Endothelial cell (in vitro differentiated cells): ENCODE data around the gene REXO4. TPM values are rescaled to one million over a fixed set of nuclear protein-coding genes. Genes with fewer than 3 reads are reported as not detected.

Experiments
- DNase-seq: peaks from one replicate; pipeline ENCODE4 v3.0.0; 2021; ENCODE audit warnings: low spot score
- H3K27ac Mint-ChIP-seq: one replicate; pipeline ENCODE4 v1.8.0; 2021; ENCODE audit warnings: mixed read lengths, inconsistent platforms; ENCODE audit not compliant: unreplicated experiment
- H3K27me3 Mint-ChIP-seq: one replicate; pipeline ENCODE4 v1.8.0; 2021; ENCODE audit warnings: mild to moderate bottlenecking, moderate library complexity, mixed read lengths, inconsistent platforms; ENCODE audit not compliant: unreplicated experiment
- H3K36me3 Mint-ChIP-seq: one replicate; pipeline ENCODE4 v1.8.0; 2021; ENCODE audit warnings: mild to moderate bottlenecking, low read depth, mixed read lengths, inconsistent platforms; ENCODE audit not compliant: unreplicated experiment
- H3K4me1 Mint-ChIP-seq: one replicate; pipeline ENCODE4 v1.8.0; 2021; ENCODE audit warnings: mild to moderate bottlenecking, mixed read lengths, inconsistent platforms; ENCODE audit not compliant: unreplicated experiment
- H3K4me3 Mint-ChIP-seq: one replicate; pipeline ENCODE4 v1.8.0; 2021; ENCODE audit warnings: mild to moderate bottlenecking, mixed read lengths, inconsistent platforms; ENCODE audit not compliant: unreplicated experiment
- H3K9me3 Mint-ChIP-seq: one replicate; pipeline ENCODE4 v1.8.0; 2021; ENCODE audit warnings: mixed read lengths, inconsistent platforms; ENCODE audit not compliant: unreplicated experiment
- total RNA-seq: library from RNA; stranded (reverse); fragmentation: NEBNext Ultra II Directional; extraction: Animal tissue kit (Norgen Biotek cat#: 25700); gene quantifications from one replicate; pipeline ENCODE4 v1.2.1, GENCODE V29; 2021; ENCODE audit not compliant: unreplicated experiment
- TF ChIP-seq, protein P1 (sequence below): fragments of 200-600 bp; sonication (generic); IDR thresholded peaks from one replicate; pipeline ENCODE4 v1.5.0; 2021; ENCODE audit warnings: antibody characterized with exemption; ENCODE audit not compliant: unreplicated experiment

The REXO4 gene
- total RNA-seq, 1 donor from 2014 or later, result 30.9 TPM

DNA sequence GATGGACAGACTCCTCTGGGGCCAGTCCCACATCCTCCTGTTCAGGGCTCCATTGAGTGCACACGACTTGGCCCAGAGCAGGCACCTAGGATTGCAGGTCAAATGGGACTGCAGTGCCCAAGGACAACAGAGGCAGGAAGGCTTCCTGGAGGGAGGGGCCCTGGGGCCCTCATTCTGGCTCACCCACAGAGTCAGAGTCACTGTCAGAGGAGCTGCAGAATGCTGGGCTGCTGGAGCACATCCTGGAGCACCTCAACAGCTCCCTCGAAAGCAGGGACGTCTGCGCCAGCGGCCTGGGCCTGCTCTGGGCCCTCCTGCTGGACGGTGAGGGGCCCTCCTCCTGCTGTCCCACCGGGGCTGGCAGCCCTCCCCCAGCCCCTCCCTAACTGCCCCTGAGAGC lies 15.1 kb downstream of the REXO4 start:
- Mint-ChIP-seq H3K4me1 (no peaks in the 10 kb centered on the region), H3K36me3 (peaks cover 25% of the 10 kb centered on the region), H3K27me3 (peaks cover 7% of the 10 kb centered on the region), H3K9me3 (no peaks in the 10 kb centered on the region), H3K4me3 (no peak overlapping the region), H3K27ac (no peak overlapping the region)
- DNase-seq, result no peak
- TF ChIP-seq, protein P1, sequence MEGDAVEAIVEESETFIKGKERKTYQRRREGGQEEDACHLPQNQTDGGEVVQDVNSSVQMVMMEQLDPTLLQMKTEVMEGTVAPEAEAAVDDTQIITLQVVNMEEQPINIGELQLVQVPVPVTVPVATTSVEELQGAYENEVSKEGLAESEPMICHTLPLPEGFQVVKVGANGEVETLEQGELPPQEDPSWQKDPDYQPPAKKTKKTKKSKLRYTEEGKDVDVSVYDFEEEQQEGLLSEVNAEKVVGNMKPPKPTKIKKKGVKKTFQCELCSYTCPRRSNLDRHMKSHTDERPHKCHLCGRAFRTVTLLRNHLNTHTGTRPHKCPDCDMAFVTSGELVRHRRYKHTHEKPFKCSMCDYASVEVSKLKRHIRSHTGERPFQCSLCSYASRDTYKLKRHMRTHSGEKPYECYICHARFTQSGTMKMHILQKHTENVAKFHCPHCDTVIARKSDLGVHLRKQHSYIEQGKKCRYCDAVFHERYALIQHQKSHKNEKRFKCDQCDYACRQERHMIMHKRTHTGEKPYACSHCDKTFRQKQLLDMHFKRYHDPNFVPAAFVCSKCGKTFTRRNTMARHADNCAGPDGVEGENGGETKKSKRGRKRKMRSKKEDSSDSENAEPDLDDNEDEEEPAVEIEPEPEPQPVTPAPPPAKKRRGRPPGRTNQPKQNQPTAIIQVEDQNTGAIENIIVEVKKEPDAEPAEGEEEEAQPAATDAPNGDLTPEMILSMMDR, result no peak

DNA sequence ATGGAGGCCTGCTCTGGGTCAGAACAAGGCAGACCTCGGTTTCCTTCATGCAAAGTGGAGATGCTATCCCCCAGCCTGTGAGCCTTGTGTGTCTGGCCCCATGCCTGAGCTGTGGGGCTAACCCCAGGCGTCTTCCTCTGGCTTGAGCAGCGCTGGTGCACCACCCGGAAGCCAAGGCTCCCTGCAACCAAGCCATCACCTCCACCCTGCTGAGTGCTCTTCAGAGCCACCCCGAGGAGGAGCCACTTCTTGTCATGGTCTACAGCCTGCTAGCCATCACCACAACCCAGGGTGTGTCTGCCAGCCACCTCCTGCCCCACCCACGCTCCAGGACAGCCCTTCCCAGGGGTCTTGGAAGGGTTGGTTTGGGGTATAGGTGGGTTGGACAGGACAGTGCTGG lies 16.2 kb downstream of the REXO4 start:
- DNase-seq, result no peak
- peaks cover 20% of the 10 kb centered on the region for H3K36me3 Mint-ChIP-seq
- H3K27ac Mint-ChIP-seq, result no peak overlapping the region
- TF ChIP-seq, protein P1, result no peak
- H3K4me3 Mint-ChIP-seq, result no peak overlapping the region
- H3K27me3 Mint-ChIP-seq, result peaks cover 7% of the 10 kb centered on the region
- no peaks in the 10 kb centered on the region for H3K9me3 Mint-ChIP-seq
- H3K4me1 Mint-ChIP-seq, result no peaks in the 10 kb centered on the region

DNA sequence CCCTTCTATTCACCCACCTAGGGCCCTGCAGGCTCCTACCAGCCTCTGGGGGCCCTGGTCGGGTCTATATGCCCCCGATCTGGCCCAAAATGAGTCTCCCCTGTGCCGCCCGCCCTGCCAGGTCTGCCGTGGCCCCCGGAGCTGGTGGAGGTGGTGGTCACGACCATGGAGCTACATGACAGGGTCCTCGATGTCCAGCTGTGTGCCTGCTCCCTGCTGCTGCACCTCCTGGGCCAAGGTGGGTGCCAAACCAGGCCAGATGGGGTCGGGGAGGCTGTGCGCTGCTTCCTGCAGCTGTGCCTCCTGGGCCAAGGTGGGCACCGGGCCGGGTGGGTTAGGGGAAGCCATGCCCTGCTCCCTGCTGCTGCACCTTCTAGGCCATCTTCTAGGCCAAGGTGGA lies 17.5 kb downstream of the REXO4 start:
- Mint-ChIP-seq H3K4me1 (no peaks in the 10 kb centered on the region), H3K27ac (no peak overlapping the region), H3K9me3 (no peaks in the 10 kb centered on the region), H3K36me3 (peaks cover 8% of the 10 kb centered on the region), H3K27me3 (peaks cover 10% of the 10 kb centered on the region), H3K4me3 (no peak overlapping the region)
- DNase-seq, result no peak
- TF ChIP-seq, protein P1, result no peak

DNA sequence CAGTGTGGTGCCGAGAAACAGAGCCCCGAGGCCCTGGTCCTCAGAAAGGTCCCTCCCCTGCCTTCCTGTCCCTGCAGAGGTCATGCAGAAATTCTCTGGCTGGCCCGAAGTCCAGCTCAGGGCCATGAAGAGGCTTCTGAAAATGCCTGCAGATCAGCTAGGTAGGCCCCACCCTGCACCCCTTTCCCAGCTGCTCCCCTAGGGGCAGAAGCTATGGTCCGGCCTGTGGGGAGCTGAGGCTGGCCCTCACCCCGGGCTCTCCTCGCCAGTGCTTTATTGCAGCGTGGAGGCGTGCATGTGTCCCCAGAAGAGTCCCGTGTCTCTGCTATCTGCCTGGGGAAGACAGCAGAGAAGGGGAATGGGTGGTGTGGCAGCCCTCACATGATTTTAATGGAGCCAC lies 19.9 kb downstream of the REXO4 start:
- H3K36me3 Mint-ChIP-seq, result no peaks in the 10 kb centered on the region
- no peak overlapping the region for H3K4me3 Mint-ChIP-seq
- H3K27me3 Mint-ChIP-seq, result peaks cover 8% of the 10 kb centered on the region
- no peak for DNase-seq
- H3K4me1 Mint-ChIP-seq, result no peaks in the 10 kb centered on the region
- H3K9me3 Mint-ChIP-seq, result no peaks in the 10 kb centered on the region
- TF ChIP-seq, protein P1, result no peak
- H3K27ac Mint-ChIP-seq, result no peak overlapping the region

DNA sequence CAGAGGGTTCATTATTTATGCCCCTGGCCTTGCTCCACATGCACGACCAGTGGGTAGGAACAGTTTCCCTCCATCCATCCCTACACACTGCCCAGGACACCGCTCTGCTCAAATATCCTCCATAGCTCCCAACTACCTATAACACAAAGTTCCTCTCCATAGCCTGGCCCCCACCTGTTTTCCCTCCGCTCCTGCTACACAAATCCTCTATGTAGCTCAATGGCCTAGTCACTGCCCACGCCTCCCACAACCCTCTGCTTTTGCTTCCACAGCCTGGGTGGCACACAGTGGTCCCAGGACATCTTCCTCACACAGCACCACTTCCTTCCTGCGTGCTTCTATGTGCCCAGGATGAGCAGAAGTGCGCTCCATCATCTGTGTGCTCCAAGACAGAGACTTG lies 20.4 kb downstream of the REXO4 start:
- H3K4me3 Mint-ChIP-seq, result no peak overlapping the region
- H3K36me3 Mint-ChIP-seq, result no peaks in the 10 kb centered on the region
- peaks cover 8% of the 10 kb centered on the region for H3K27me3 Mint-ChIP-seq
- no peaks in the 10 kb centered on the region for H3K9me3 Mint-ChIP-seq
- DNase-seq, result no peak
- H3K27ac Mint-ChIP-seq, result no peak overlapping the region
- H3K4me1 Mint-ChIP-seq, result no peaks in the 10 kb centered on the region
- TF ChIP-seq, protein P1, result no peak
